COLO668 (cell line): ENCODE results near the gene KDR.

Experiments used
- DNase-seq: peaks from one replicate; lab custom pipeline; 2025; ENCODE audit not compliant: unreplicated experiment; lab: John Stamatoyannopoulos, UW

Gene KDR

DNA sequence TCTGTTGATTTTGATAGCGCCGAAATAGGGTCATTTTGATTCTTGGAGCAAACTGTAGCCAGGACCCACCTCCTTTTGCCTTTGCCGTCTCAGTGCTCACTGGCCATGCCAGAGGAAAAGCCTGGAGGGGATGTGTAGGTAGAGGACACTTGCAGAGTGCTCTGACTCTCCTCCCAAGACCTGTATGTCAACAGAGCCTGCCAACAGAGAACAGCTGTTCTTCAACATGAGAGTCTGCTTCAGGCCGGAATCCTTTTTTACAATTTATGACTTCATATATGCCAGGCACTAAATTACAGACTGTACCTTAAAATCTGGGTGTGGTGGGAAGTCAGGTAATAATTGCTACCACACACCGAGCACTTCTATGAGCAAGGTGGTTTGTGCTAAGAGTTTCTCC is 94.2 kb downstream of the KDR start:
- DNase-seq = no peak

DNA sequence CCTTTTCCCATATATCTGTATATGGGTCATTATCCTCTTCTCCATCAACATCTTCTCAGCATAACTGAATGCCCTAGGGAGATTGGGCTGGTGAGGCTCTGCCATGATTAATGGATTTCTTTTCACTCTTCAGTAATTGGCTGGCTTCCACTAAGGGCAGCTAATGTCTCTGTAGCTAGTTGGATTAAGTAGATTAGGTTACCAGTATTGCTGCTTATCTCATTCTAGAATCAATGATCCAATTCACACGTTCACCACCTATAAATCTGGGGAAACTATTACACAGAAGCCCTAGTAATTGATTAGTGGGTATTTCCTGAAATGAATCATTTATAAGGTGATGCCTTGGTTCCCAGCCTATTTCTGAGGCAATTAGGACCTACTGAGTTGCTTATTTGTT is 94.8 kb downstream of the KDR start:
- DNase-seq = no peak

DNA sequence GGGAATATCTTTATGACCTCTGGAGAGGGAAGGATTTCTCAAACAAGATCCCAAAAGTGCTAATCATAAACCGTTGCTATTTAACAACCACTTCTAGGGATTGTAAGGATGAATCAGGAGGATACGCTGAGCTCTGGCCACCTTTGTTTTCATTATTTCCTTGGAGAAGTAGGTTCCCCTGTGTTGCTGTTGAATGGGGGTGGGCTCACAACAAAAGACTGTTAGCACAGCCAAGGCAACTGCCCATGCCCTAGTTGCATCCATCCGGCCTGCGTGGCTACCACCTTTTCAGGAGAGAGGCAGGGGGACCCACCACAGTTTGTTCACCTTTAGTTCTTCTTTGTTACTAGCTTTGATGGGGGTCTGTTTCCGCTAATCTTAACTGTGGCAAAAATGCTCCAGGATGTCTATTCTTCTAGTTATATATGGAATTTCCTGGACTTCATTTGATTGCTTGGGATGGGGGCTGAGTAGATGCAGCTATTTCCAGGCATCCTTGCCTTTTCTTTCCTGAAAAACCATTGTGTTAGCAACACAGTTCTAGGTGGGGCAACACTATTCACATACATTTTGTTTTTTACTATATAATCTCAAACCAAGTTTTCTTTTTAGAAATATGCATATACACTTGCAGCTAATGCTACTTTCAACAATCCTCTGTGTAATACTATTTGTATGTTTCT is 95.4 kb downstream of the KDR start:
- no peak for DNase-seq

DNA sequence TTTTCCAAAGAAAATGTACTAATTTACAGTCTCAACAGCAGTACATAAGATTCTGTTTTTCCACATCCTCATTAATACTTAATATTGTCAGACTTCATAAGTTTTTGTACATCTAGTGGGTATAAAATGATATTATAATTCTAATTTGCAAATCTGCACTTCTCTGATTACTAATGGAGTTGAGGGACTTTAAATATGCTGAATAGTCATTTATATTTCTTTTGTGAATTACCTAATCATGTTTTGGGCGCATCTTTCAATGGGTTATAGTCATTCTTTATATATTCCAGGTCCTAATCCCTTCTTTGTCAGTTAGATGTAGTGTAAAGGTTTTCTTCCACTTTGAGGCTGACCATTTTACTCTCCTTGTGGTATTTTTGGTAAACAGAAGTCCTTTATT is 96.1 kb downstream of the KDR start:
- DNase-seq = no peak
